Body of pancreas (tissue), 4 donors: Measurements from ENCODE around the gene CETN1. TPM values are rescaled to one million over a fixed set of nuclear protein-coding genes. Genes with fewer than 3 reads are reported as not detected.

ENCODE experiments used
- ATAC-seq: fragments of 150-250 bp; one replicate; pipeline ENCODE4 v1.9.1; 2016
- DNase-seq, 4 donors: peaks; one replicate each; pipeline ENCODE4 v3.0.0-alpha.2; 2019
- H3K27ac ChIP-seq, 4 donors: fragments of 200-600 bp; sonication (generic); 1 replicate in 3 of 4; 2 replicates in 1 of 4; pipeline versions ENCODE4 v1.5.1 to v1.6.1; 2016 to 2019; ENCODE audit warnings: mild to moderate bottlenecking in 1 of 4, mixed read lengths in 1 of 4, moderate library complexity in 1 of 4
- H3K27me3 ChIP-seq, 2 donors: fragments of 200-600 bp; sonication (generic); one replicate each; pipeline ENCODE4 v1.6.0; 2016; ENCODE audit warnings: mild to moderate bottlenecking in 1 of 2
- H3K36me3 ChIP-seq, 2 donors: fragments of 200-600 bp; sonication (generic); replicated peaks in 1 of 2; 2 replicates each; pipeline ENCODE4 v1.5.1; 2016; ENCODE audit warnings: low read depth in 2 of 2; ENCODE audit not compliant: insufficient read depth in 1 of 2
- H3K4me1 ChIP-seq: fragments of 200-600 bp; sonication (generic); one replicate; pipeline ENCODE4 v1.6.0; 2016
- H3K4me3 ChIP-seq, 2 donors: fragments of 200-600 bp; sonication (generic); 1 replicate in 1 of 2; 2 replicates in 1 of 2; pipeline ENCODE4 v1.5.1; 2016 to 2019
- H3K9me3 ChIP-seq, 3 donors: fragments of 200-600 bp; sonication (generic); 1 replicate in 2 of 3; 2 replicates in 1 of 3; pipeline ENCODE4 v1.5.1; 2016
- POLR2A ChIP-seq, 3 donors: fragments of 450-650 bp; IDR thresholded peaks; one replicate each; pipeline ENCODE4 v1.6.1; 2016; ENCODE audit warnings: antibody characterized with exemption in 3 of 3, mild to moderate bottlenecking in 2 of 3
- WGBS, 2 donors: methylation state at CpG; one replicate each; pipeline ENCODE4 v1.1.5; 2017; 5-methylcytosine and 5-hydroxymethylcytosine counted together
- intact Hi-C: fragments of 100-400 bp; cut with DNase I; formaldehyde crosslinking; loops from one replicate; pipeline ENCODE4 v1.15.1; 2023
- total RNA-seq, 2 donors: library from RNA; depleted of rRNA; stranded (reverse); fragments of >200 nt; gene quantifications; one replicate each; pipeline ENCODE4 v1.1.0, GENCODE V29; 2016
- TF ChIP-seq, protein P1 (sequence below), 7 experiments: fragments of 450-650 bp in 4 of 7; fragments of 200-600 bp in 3 of 7; sonication (generic) in 3 of 7; IDR thresholded peaks; one replicate each; pipeline ENCODE4 v1.5.1; 2016 to 2019; ENCODE audit warnings: antibody characterized with exemption in 7 of 7

Gene CETN1
- total RNA-seq, 2 donors from 2014 or later = not detected

DNA sequence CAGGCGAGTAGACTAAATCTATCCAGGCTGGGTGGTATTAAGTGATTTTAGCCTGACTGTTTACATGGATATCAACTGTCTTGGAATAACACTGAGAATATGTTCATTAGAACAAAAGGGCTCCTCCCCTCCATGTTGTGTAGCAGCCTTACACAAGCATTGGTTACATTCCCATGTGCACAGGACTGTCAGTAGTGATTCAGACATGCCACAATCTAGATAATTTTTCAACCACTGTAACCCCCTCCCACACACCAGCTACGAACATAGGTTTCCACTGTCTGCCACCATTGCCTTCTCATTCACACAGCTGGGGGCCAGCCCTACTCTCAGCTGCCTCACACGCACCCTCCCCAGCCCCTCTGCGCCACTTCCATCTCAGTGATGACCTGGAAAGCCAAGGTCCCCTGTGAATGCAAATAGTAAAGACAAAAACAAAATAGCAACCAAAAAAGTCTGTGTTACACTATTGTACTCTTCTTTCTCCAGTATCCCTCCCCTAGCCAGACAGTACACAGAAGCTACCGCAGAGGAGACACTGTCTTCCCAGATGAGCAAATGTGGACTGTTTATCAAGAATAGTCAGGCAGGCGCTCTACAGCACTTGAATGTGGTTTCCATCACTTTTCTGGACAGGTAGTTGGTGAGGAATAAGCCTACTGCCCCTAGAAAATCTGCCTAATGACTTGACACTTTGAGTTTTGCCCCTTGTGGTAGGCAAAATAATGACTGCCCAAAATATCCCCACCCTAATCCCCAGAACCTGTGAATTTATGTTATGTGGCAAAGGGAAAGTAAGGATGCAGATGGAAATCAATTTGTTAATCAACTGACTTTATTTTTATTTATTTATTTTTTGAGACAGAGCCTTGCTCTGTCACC, 49.3 kb downstream of the CETN1 start:
- H3K27ac ChIP-seq = no peak overlapping the region
- 88% methylated on average over 6 of the region's 6 CpGs for WGBS, 2 donors
- intact Hi-C loops = loop anchor here (10.0 kb wide), 1 partner anchor 205 kb away; no protein-coding TSS in a partner anchor
- TF ChIP-seq, protein P1, sequence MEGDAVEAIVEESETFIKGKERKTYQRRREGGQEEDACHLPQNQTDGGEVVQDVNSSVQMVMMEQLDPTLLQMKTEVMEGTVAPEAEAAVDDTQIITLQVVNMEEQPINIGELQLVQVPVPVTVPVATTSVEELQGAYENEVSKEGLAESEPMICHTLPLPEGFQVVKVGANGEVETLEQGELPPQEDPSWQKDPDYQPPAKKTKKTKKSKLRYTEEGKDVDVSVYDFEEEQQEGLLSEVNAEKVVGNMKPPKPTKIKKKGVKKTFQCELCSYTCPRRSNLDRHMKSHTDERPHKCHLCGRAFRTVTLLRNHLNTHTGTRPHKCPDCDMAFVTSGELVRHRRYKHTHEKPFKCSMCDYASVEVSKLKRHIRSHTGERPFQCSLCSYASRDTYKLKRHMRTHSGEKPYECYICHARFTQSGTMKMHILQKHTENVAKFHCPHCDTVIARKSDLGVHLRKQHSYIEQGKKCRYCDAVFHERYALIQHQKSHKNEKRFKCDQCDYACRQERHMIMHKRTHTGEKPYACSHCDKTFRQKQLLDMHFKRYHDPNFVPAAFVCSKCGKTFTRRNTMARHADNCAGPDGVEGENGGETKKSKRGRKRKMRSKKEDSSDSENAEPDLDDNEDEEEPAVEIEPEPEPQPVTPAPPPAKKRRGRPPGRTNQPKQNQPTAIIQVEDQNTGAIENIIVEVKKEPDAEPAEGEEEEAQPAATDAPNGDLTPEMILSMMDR (IDR thresholded peaks at IDR 0.05) = no peak
- TF ChIP-seq POLR2A (IDR thresholded peaks at IDR 0.05) = no peak
- no peaks in the 10 kb centered on the region for H3K27me3 ChIP-seq
- DNase-seq (no peak), ATAC-seq (no peak)
- H3K9me3 ChIP-seq = no peaks in the 10 kb centered on the region
- no peaks in the 10 kb centered on the region for H3K36me3 ChIP-seq
- H3K4me3 ChIP-seq = no peak overlapping the region
- no peaks in the 10 kb centered on the region for H3K4me1 ChIP-seq

DNA sequence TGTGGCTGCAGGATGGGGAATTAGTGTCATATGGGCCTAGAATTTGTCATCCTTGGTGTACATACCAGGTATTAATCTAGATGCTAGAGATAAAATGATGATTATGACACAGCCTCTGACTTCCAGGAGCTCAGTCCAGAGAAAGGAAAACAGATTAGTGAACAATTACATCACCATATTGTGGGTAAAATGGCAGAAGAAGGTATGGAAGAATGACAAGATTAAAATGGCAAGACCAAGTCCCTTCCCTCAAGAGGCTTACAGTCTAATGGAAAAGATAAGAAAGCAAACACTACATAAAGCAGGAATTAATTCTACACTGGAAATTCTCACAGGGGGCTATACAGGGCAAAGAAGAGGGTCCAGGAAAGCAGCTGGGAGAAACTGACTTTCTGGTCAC, 51.4 kb downstream of the CETN1 start:
- H3K4me3 ChIP-seq = no peak overlapping the region

More for the DNA sequence above, 51.4 kb downstream of the CETN1 start:
- DNase-seq (no peak), ATAC-seq (no peak)
- intact Hi-C loops = no loop called here
- Histone ChIP-seq H3K9me3 (no peaks in the 10 kb centered on the region), H3K4me1 (no peaks in the 10 kb centered on the region), H3K27me3 (no peaks in the 10 kb centered on the region), H3K27ac (no peak overlapping the region), H3K36me3 (no peaks in the 10 kb centered on the region)
- no peak for TF ChIP-seq POLR2A (IDR thresholded peaks at IDR 0.05)
- TF ChIP-seq, protein P1 (IDR thresholded peaks at IDR 0.05) = no peak

Other genes with a start within 250 kb of the CETN1 start
- 1 to 10 TPM; 3.6 to 4.2 TPM for gene COLEC12, start 79.7 kb upstream of the CETN1 start, total RNA-seq
- 1 to 10 TPM; 3.3 to 4.9 TPM for gene CLUL1, start 16.6 kb downstream of the CETN1 start, total RNA-seq
- 1 to 10 TPM; 1.8 to 7.6 TPM for gene TYMS, start 77.3 kb downstream of the CETN1 start, total RNA-seq
- gene ENOSF1, start 132.2 kb downstream of the CETN1 start, total RNA-seq = 10 to 100 TPM; 59.7 to 62.3 TPM
- 10 to 100 TPM; 50.4 to 51.4 TPM for gene YES1, start 231.9 kb downstream of the CETN1 start, total RNA-seq